Ovary (tissue), 9 donors: ENCODE measurements around the gene LRIG1. TPM values are rescaled to one million over a fixed set of nuclear protein-coding genes. Genes with fewer than 3 reads are reported as not detected.

Source experiments
- DNase-seq, 5 donors: peaks; one replicate each; pipeline ENCODE4 v3.0.0-alpha.2; 2019 to 2020
- H3K27ac ChIP-seq, 2 donors: fragments of 200-600 bp; one replicate each; pipeline versions ENCODE4 v1.5.1 to v1.8.0; 2019 to 2022
- H3K27me3 ChIP-seq: fragments of 200-600 bp; one replicate; pipeline ENCODE4 v1.8.0; 2022
- H3K36me3 ChIP-seq: fragments of 200-600 bp; sonication (generic); one replicate; pipeline ENCODE4 v1.5.1; 2019
- H3K4me1 ChIP-seq: one replicate; pipeline ENCODE4 v1.8.1; 2013; ENCODE audit warnings: mild to moderate bottlenecking, moderate library complexity; ENCODE audit not compliant: insufficient read depth
- H3K4me3 ChIP-seq: fragments of 200-600 bp; sonication (generic); one replicate; pipeline ENCODE4 v1.5.1; 2017
- H3K9me3 ChIP-seq, 2 donors: fragments of 200-600 bp in 1 of 2; sonication (generic) in 1 of 2; one replicate each; pipeline versions ENCODE4 v1.5.1 to v1.8.1; 2013 to 2019; ENCODE audit warnings: mild to moderate bottlenecking in 1 of 2, moderate library complexity in 1 of 2
- EP300 ChIP-seq: sonication (generic); formaldehyde crosslinking; IDR thresholded peaks from one replicate; pipeline ENCODE4 v1.6.1; 2017; ENCODE audit warnings: antibody characterized with exemption
- POLR2A ChIP-seq: fragments of 450-650 bp; IDR thresholded peaks from one replicate; pipeline ENCODE4 v1.6.1; 2017; ENCODE audit warnings: antibody characterized with exemption, mild to moderate bottlenecking, moderate library complexity
- WGBS, 3 donors: extraction: QIAGEN DNeasy Blood & Tissue Kit in 1 of 3; methylation state at CpG; one replicate each; pipeline versions ENCODE4 v1.1.5 to v1.1.7; 2013 to 2017; 5-methylcytosine and 5-hydroxymethylcytosine counted together
- intact Hi-C, 4 donors: fragments of 100-400 bp; cut with DNase I; formaldehyde crosslinking; loops; one replicate each; pipeline versions ENCODE4 v1.11.0 to v1.15.1; 2022 to 2023
- polyA plus RNA-seq, 2 donors: library from polyadenylated mRNA; stranded (reverse); fragments of 200-250 nt in 1 of 2; fragments of 350-450 nt in 1 of 2; fragmentation: Illumina TruSeq in 1 of 2; extraction: RNeasy Lipid Tissue Mini Kit (QIAGEN cat#74804) in 1 of 2; gene quantifications; one replicate each; pipeline ENCODE4 v1.2.3, GENCODE V29; 2013 to 2014
- total RNA-seq, 7 donors: library from RNA; depleted of rRNA in 2 of 7; stranded (reverse); fragments of >200 nt in 2 of 7; fragmentation: NEBNext Ultra II Directional in 3 of 7; extraction: Animal tissue kit (Norgen Biotek cat#: 25700) in 3 of 7; gene quantifications; one replicate each; pipeline versions ENCODE4 v1.1.0 to v1.2.4, GENCODE V29; 2016 to 2023
- TF ChIP-seq, protein P1 (sequence below), 3 donors: fragments of 450-650 bp in 2 of 3; fragments of 200-600 bp in 1 of 3; IDR thresholded peaks; one replicate each; pipeline versions ENCODE4 v1.5.1 to v1.8.0; 2016 to 2022; ENCODE audit warnings: antibody characterized with exemption in 3 of 3, mild to moderate bottlenecking in 1 of 3
- donor health status: DM: no; HTN: no; CAD: no; lungs with moderate emphysema.
- donor health status: DM: no; HTN: no; CAD: no.
- donor health status: Bipolar disorder and iron deficiency.
- donor health status: DM: yes; HTN: yes; CAD: no.
- donor health status: DM: no; HTN: no; CAD: no.
- donor health status: DM: yes; HTN: yes; CAD: no.

The LRIG1 gene
- total and polyA plus RNA-seq, 9 donors: 29.1 to 64.8 (median 42.6) TPM

GRCh38 chr3:66431494-66431893, 69.3 kb downstream of the LRIG1 start:
- H3K9me3 ChIP-seq: no peaks in the 10 kb centered on the region
- no peak overlapping the region for H3K27ac ChIP-seq
- intact Hi-C loops: loop anchor here in 1 of 4 donors (10.0 kb wide), 1 partner anchor 53 kb away; no protein-coding TSS in a partner anchor
- H3K27me3 ChIP-seq: no peaks in the 10 kb centered on the region
- H3K36me3 ChIP-seq: no peaks in the 10 kb centered on the region
- H3K4me3 ChIP-seq: no peak overlapping the region
- 95 to 98% (median 97%) methylated on average over 3 of the region's 3 CpGs for WGBS, 3 donors
- DNase-seq: peak in 1 of 5 donors; percentile 14
- H3K4me1 ChIP-seq: peaks cover 20% of the 10 kb centered on the region
- TF ChIP-seq EP300 (no peak), POLR2A (no peak)
- TF ChIP-seq, protein P1, sequence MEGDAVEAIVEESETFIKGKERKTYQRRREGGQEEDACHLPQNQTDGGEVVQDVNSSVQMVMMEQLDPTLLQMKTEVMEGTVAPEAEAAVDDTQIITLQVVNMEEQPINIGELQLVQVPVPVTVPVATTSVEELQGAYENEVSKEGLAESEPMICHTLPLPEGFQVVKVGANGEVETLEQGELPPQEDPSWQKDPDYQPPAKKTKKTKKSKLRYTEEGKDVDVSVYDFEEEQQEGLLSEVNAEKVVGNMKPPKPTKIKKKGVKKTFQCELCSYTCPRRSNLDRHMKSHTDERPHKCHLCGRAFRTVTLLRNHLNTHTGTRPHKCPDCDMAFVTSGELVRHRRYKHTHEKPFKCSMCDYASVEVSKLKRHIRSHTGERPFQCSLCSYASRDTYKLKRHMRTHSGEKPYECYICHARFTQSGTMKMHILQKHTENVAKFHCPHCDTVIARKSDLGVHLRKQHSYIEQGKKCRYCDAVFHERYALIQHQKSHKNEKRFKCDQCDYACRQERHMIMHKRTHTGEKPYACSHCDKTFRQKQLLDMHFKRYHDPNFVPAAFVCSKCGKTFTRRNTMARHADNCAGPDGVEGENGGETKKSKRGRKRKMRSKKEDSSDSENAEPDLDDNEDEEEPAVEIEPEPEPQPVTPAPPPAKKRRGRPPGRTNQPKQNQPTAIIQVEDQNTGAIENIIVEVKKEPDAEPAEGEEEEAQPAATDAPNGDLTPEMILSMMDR (IDR thresholded peaks at IDR 0.05): no peak

GRCh38 chr3:66430876-66431275, 69.9 kb downstream of the LRIG1 start:
- peak in 1 of 5 donors; percentile 15 for DNase-seq
- Histone ChIP-seq H3K9me3 (no peaks in the 10 kb centered on the region), H3K27me3 (no peaks in the 10 kb centered on the region), H3K27ac (no peak overlapping the region), H3K4me1 (peaks cover 15% of the 10 kb centered on the region), H3K36me3 (no peaks in the 10 kb centered on the region), H3K4me3 (no peak overlapping the region)
- no peak for TF ChIP-seq POLR2A
- no peak for TF ChIP-seq EP300
- TF ChIP-seq, protein P1 (IDR thresholded peaks at IDR 0.05): no peak
- intact Hi-C loops: loop anchor here in 1 of 4 donors (10.0 kb wide), 1 partner anchor 54 kb away; no protein-coding TSS in a partner anchor
- WGBS, 3 donors: 94 to 97% (median 95%) methylated on average over 8 of the region's 8 CpGs

DNA sequence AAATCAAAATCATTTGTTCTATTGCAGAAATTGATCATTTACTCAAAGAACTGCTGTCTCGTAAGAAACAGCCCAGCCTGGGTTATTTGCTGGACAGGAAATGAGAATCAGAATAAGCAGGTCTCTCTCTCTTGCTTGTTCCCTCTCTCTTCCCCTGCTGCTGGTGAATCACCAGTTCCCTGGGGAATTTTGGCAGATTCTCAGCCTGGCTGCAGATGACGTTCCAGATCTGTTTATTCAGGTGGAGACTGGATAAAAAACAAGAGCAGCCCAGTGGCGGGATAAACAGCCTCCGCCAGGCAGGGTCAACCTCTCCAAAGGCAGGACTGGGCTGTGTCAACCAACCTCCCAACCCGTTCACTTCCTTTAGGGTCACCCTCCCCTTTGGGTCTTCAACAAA, 72.1 kb downstream of the LRIG1 start:
- Histone ChIP-seq H3K27ac (peak overlapping the region in 1 of 2 donors; percentile 49), H3K4me1 (peaks cover 25% of the 10 kb centered on the region), H3K4me3 (no peak overlapping the region), H3K9me3 (no peaks in the 10 kb centered on the region), H3K27me3 (no peaks in the 10 kb centered on the region), H3K36me3 (no peaks in the 10 kb centered on the region)
- no peak for TF ChIP-seq POLR2A
- TF ChIP-seq, protein P1 (IDR thresholded peaks at IDR 0.05): no peak
- TF ChIP-seq EP300: no peak
- peak; percentile 74 to 89 (median 80) for DNase-seq
- intact Hi-C loops: no loop called here
- 7 to 11% (median 11%) methylated on average over 5 of the region's 5 CpGs for WGBS, 3 donors

DNA sequence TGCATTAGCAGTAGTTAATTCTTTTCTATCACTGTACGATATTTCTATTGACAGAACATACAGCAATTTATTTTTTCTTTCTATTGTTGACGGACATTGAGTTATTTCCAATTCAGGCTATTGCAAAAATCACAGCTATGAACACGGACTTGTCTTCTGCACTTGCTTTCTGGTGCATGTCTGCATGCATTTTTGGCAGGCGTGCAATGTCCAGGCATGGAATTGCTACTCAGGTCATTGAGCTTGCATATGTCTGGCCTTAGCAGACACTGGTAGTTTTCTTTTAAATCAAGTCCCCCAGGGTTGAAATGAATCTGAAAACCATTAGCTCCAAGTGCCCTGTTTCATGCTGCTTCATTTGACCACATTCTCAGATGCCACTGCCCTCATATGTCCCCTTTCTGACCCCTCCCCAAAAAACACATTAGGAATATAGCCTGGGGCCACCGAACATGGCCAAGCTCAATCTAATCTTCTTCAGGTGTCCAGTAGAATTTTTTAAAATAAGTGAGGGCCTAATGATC, 72.8 kb downstream of the LRIG1 start:
- Histone ChIP-seq H3K4me1 (peaks cover 27% of the 10 kb centered on the region), H3K27ac (peak overlapping the region in 1 of 2 donors; percentile 8), H3K4me3 (no peak overlapping the region), H3K27me3 (no peaks in the 10 kb centered on the region), H3K36me3 (no peaks in the 10 kb centered on the region), H3K9me3 (no peaks in the 10 kb centered on the region)
- intact Hi-C loops: no loop called here
- TF ChIP-seq, protein P1 (IDR thresholded peaks at IDR 0.05): no peak
- TF ChIP-seq POLR2A (no peak), EP300 (no peak)
- DNase-seq: no peak
- 80 to 89% (median 84%) methylated on average over 5 of the region's 5 CpGs for WGBS, 3 donors
